Measurements from ENCODE around the gene MESP1. TPM values are rescaled to one million over a fixed set of nuclear protein-coding genes. Genes with fewer than 3 reads are reported as not detected.

Gene MESP1, protein sequence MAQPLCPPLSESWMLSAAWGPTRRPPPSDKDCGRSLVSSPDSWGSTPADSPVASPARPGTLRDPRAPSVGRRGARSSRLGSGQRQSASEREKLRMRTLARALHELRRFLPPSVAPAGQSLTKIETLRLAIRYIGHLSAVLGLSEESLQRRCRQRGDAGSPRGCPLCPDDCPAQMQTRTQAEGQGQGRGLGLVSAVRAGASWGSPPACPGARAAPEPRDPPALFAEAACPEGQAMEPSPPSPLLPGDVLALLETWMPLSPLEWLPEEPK
- total RNA-seq (1 to 10 TPM in 1 of 7 donors, under 1 TPM in 6; 0.19 to 1.0 (median 0.60) TPM), polyA plus RNA-seq (1 to 10 TPM in 1 of 3 donors, under 1 TPM in 2; 0.45 to 1.2 (median 0.61) TPM)
- long read RNA-seq, donor 1 = 0 reads
- long read RNA-seq, donor 2 = 0 reads

DNA sequence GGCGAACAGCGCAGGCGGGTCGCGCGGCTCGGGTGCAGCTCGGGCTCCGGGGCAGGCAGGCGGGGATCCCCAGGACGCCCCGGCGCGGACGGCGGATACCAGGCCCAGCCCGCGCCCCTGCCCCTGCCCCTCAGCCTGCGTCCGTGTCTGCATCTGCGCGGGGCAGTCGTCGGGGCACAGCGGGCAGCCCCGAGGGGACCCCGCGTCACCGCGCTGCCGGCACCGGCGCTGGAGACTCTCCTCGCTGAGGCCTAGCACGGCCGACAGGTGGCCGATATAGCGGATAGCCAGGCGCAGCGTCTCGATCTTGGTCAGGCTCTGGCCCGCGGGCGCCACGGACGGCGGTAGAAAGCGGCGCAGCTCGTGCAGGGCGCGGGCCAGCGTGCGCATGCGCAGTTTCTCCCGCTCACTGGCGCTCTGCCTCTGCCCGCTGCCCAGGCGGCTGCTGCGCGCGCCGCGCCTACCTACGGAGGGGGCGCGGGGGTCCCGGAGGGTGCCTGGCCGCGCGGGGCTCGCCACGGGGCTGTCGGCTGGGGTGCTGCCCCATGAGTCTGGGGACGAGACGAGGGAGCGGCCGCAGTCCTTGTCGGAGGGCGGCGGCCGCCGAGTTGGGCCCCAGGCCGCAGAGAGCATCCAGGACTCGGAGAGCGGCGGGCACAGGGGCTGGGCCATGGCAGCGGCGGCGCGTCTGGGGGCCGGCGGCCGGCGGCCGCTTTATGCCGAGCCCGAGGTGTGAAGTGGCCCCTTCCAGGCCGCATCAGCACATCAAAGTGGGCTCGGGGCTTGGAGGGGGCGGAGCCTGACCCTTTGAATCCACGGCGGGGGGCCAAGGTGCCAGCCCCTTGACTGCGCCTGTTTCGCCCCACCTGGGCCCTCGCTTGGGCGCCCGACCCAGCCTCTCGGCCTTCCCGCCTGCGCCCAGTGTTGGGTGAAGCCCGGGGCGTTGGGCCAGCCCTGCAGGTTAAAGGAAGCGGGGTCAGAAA is at the start of gene MESP1:
Gene MESP1, minus strand, starts transcription at position 690 of the 983 bp plus-strand sequence. Its CDS starts 18 bp downstream, at position 672.
- TF ChIP-seq, protein P1, sequence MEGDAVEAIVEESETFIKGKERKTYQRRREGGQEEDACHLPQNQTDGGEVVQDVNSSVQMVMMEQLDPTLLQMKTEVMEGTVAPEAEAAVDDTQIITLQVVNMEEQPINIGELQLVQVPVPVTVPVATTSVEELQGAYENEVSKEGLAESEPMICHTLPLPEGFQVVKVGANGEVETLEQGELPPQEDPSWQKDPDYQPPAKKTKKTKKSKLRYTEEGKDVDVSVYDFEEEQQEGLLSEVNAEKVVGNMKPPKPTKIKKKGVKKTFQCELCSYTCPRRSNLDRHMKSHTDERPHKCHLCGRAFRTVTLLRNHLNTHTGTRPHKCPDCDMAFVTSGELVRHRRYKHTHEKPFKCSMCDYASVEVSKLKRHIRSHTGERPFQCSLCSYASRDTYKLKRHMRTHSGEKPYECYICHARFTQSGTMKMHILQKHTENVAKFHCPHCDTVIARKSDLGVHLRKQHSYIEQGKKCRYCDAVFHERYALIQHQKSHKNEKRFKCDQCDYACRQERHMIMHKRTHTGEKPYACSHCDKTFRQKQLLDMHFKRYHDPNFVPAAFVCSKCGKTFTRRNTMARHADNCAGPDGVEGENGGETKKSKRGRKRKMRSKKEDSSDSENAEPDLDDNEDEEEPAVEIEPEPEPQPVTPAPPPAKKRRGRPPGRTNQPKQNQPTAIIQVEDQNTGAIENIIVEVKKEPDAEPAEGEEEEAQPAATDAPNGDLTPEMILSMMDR (IDR thresholded peaks at IDR 0.05 in 8 of 11, conservative IDR thresholded peaks at IDR 0.05 in 3 of 11) = peak; percentile 52 to 91 (median 79)
- TF ChIP-seq POLR2AphosphoS5 (IDR thresholded peaks at IDR 0.05) (peak; percentile 71 to 81 (median 79)), POLR2A (IDR thresholded peaks at IDR 0.05) (no peak)
- 3 to 8% (median 4%) methylated on average over 39 to 114 of the region's 114 CpGs for WGBS, 5 donors
- peaks cover 0 to 35% (median 7%) of the 10 kb centered on the region in 7 donors for H3K27me3 ChIP-seq (replicated peaks in 1 of 7)
- intact Hi-C loops (cut with DNase I; ENCODE audit: low total_unique reads) = no loop called here
- H3K4me1 ChIP-seq = peaks cover 3 to 23% (median 16%) of the 10 kb centered on the region in 6 donors
- H3K9me3 ChIP-seq = no peaks in the 10 kb centered on the region
- peak within 1 kb of the TSS in 6 of 8 donors; percentile 7 to 77 (median 56) for H3K27ac ChIP-seq
- DNase-seq = peak; percentile 98
- H3K4me3 ChIP-seq = peak within 1 kb of the TSS; percentile 56 to 91 (median 73)
- no peaks in the 10 kb centered on the region for H3K36me3 ChIP-seq

DNA sequence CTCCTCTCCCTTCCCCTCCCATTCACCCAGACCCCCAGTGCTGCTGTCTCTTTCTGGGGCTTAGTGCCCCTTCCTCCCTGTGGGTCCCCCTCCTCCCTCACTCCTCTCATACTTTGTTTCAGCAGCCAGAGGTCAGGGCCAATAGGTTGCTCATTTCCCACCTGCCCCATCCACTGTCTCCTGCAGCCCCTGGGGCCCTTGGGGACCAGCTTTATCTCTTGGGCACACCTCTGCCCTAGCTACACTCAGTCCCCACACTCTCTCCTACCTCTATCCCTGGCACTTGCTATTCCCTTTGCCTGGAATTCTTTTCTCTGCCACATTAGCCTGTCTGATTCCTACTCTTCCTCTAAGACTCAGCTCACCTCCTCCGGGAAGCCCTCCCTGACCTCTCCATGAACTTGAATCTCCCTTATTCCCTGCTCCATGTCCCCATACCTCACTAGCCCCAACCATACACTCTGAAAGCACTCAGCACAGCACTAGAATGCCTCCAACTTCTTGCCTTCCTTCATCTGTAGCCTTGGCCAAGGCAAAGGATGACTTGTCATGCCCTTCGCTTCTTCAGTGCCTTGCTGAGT is 49.0 kb upstream of the MESP1 start:
- peaks cover 0 to 99% (median 3%) of the 10 kb centered on the region in 6 donors for H3K36me3 ChIP-seq
- H3K4me1 ChIP-seq = peaks cover 0 to 17% (median 0%) of the 10 kb centered on the region in 6 donors
- no peak overlapping the region for H3K4me3 ChIP-seq
- TF ChIP-seq, protein P1 (IDR thresholded peaks at IDR 0.05 in 8 of 11, conservative IDR thresholded peaks at IDR 0.05 in 3 of 11) = no peak
- no peak for TF ChIP-seq POLR2A (IDR thresholded peaks at IDR 0.05)
- TF ChIP-seq POLR2AphosphoS5 (IDR thresholded peaks at IDR 0.05) = no peak
- no peak overlapping the region for H3K27ac ChIP-seq
- no peak for DNase-seq
- H3K27me3 ChIP-seq (replicated peaks in 1 of 7) = peaks cover 0 to 32% (median 0%) of the 10 kb centered on the region in 7 donors
- 94 to 98% (median 96%) methylated on average over 2 of the region's 2 CpGs for WGBS, 5 donors
- peaks cover 0 to 8% (median 6%) of the 10 kb centered on the region in 8 donors for H3K9me3 ChIP-seq
- intact Hi-C loops (cut with DNase I; ENCODE audit: low total_unique reads) = no loop called here

- Histone ChIP-seq H3K27ac (no peak overlapping the region), H3K4me3 (no peak overlapping the region), H3K9me3 (peaks cover 0 to 8% (median 6%) of the 10 kb centered on the region in 8 donors), H3K27me3 (replicated peaks in 1 of 7) (peaks cover 0 to 30% (median 0%) of the 10 kb centered on the region in 7 donors), H3K36me3 (peaks cover 0 to 91% (median 3%) of the 10 kb centered on the region in 6 donors), H3K4me1 (peaks cover 0 to 14% (median 0%) of the 10 kb centered on the region in 6 donors)
- intact Hi-C loops (cut with DNase I; ENCODE audit: low total_unique reads) = no loop called here
- WGBS, 5 donors = 75 to 83% (median 82%) methylated on average over 20 of the region's 20 CpGs
- DNase-seq = peak; percentile 64
- TF ChIP-seq POLR2AphosphoS5 (IDR thresholded peaks at IDR 0.05) = no peak
- TF ChIP-seq POLR2A (IDR thresholded peaks at IDR 0.05) = no peak
- TF ChIP-seq, protein P1 (IDR thresholded peaks at IDR 0.05 in 8 of 11, conservative IDR thresholded peaks at IDR 0.05 in 3 of 11) = no peak
Measured at GRCh38 chr15:89799011-89799911, 48.2 kb upstream of the MESP1 start.

Data from spleen (tissue), 13 donors.